GM19468 (cell line): ENCODE measurements around the gene PLEK2.
"Not testable (repeated sequence)": the region's sequence is repeated elsewhere in the genome, so short reads cannot be mapped to it uniquely, and the experiment has no call there.

Experiments
- ATAC-seq: cut with Tn5 transposase; IDR thresholded peaks from one replicate; pipeline ENCODE4 v1.9.1; 2021; ENCODE audit warnings: mild to moderate bottlenecking, moderate library complexity, moderate number of reproducible peaks; ENCODE audit not compliant: unreplicated experiment; ENCODE audit errors: extremely low read depth

PLEK2 gene

DNA sequence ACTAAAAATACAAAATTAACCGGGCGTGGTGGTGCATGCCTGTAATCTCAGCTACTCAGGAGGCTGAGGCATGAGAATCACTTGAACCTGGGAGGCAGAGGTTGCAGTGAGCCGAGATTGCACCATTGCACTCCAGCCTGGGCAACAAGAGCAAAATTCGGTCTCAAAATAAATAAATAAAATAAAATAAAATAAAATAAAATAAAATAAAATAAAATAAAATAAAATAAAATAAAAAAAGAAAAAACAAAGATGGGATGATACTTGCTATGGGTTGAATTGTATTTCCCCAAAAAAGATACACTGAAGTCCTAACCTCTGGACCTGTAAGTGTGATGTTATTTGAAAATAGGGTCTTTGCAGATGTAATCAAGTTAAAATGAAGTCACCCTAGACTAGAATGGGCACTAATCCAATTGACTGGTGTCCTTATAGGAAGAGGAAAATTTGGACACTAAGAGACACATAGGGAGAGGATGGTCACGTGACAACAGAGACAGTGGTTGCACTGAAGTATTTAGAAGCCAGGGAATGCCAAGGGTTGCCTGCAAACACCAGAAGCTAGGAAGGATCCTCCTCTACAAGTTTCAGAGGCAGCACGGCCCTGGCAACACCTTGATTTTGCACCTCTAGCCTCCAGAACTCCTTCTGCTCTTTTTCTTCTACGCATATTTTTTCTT lies 3.7 kb downstream of the PLEK2 start:
- not testable (repeated sequence) for ATAC-seq

DNA sequence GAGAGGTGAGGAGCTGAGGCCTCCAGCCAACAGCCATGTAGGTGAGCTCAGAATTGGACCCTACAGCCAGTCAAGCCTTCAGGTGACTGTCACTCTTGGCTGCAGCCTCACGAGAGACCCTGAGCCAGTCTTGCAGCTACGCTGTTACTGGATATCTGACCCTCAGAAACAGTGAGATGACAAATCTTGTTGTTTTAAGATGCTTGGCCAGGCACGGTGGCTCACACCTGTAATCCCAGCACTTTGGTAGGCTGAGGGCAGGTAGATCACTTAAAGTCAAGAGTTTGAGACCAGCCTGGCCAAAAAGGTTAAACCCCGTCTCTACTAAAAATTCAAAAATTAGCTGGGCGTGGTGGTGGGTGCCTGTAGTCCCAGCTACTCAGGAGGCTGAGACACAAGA lies 6.2 kb downstream of the PLEK2 start:
- ATAC-seq, result no peak

DNA sequence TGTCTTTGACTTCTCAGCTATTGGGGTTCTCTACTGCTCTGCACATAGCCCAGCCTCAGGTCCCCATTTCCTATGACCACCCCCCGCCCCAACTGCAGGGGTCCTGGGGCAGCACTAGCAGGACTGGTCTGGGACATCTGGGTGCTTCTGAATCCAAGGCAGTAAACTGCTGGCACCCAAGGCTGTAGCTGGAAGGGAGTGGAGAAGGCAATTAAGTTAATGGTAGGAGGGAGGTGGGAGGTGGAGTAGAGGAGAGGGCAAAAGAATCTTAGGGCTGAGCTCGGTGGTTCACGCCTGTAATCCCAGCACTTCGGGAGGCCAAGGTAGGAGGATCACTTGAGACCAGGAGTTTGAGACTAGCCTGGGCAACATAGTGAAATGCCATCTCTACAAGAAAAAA lies 11.5 kb downstream of the PLEK2 start:
- ATAC-seq, result no peak

DNA sequence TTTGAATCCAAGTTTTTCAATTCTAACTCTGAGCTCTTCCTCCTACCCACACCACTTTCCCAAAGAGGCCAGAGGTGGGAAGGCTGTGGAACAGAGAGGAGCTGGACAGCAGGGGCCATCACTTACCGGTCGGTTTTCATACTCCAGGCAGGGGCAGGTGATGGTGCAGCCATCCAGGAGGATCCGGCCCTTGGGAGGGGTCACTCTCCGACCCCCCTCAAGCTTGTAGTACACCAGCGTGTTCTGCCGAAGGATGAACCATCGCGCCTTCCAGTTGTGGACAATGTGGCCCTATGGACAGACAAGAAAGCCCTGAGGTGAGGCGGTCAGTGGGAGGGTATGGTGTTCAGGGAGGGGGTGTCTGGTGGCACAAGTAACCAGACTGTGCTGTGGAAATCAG lies 14.4 kb downstream of the PLEK2 start:
- ATAC-seq, result no peak

DNA sequence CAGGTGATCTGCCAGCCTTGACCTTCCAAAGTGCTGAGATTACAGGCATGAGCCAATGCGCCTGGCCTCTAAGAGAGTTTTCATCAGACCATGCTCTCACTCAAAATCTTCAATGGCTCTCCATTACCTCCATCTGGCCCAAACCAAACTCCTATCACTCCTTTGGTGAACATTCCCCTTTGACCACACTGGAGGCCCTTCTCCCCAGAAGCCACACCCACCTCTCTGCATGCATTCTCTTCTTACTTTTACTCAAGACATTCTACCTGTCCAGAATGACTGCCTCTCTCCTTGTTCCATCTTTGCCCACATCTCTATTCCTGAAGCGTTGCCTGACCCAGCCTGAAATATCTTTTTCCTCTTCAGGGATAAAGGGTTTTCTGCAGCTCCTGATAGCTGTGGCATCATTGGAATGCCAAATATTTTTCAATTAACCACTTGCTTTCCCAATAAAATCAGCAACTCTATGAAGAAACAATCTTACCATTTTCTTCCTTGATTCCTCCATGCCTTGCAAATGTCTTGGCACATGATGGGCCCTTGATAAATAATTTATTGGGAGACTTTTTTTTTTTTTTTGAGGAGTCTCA lies 15.5 kb downstream of the PLEK2 start:
- ATAC-seq, result no peak

DNA sequence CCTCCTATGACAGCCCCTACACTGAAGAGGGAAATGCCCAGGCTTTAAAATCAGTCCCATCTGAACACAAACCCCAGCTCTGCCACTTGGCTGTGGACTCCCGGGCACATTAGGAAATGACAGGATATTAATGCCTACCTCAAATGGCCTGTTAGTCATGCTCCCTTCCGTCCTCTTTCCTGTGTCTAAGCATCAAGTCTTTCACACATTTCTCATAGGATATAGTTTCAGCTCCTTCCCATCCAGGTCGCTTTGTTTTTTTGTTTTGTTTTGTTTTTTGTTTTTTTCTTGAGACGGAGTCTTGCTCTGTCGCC lies 16.1 kb downstream of the PLEK2 start:
- ATAC-seq, result no peak

DNA sequence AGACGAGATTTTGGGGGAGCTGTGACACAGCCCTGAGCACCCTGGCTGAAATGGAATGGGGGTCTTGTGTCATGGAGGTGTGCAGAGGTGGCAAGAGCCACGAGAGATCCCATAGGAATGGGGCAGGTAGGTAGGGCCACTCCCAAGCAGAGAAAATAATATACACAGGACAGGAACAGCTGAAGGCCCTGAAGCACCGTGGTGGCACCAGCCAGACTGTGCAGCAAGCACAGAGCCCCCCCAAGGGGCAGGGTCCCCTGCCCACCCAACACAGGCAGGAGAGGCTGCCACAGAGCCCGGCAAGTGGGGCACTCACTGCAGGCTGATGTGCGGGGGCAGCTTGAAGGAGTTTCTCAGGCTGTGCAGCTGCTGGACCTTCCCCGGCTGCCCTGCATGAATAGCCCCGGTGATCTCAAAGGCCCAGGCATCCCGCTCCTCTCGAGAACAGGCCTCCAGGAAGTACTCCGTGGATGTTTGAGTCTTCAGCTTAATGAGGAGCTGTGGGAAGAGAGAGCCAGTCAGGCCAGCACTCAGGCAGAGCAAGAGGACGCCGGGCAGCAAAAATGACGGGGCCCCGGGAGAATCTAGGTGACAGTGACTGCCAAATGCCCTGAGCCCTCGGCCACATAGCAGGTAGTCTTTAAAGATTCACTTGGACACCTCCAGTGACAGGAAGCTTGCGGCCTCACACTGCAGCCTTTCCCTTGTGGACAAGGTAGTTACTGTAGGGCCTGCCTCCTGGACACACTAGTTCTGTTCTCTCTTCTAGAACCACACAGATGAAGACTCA lies 16.7 kb downstream of the PLEK2 start:
- ATAC-seq, result no peak

DNA sequence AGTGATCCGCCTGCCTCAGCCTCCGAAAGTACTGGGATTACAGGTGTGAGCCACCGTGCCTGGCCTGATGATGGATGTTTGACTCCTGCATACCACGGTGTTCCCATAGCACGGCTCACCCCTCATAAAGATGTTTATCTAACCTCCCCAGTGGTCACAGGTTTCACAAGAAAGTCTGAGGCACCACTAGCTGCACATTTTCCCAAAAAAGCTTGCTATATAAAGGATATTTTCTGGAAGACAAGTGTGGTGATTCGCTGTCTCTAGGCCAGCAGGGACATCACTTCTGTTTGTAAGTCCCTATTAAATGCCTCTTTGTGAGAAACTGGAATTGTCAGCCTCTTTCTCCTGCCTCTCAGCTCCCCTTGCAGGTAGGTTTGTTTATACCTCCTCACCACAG lies 18.3 kb downstream of the PLEK2 start:
- ATAC-seq, result no peak

DNA sequence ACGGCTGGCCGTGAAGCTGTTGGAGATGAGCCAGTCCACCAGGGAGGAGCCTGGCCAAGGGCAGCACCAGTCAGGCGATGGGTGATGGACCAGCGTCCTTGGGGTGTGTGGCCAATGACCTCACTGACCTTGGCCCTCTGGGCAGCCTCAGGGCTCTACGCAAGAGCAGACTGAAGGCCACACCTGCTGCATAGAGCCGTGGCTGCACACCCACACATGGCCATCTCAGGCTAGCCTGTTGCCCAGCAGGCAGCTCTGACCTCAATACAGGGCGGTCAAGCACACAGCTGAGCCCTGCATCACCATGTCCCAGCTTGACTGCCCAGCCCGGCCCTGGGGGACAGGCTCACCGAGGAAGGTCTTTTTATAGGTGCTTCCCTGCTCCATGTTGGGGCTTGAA lies 19.2 kb downstream of the PLEK2 start:
- ATAC-seq, result no peak

DNA sequence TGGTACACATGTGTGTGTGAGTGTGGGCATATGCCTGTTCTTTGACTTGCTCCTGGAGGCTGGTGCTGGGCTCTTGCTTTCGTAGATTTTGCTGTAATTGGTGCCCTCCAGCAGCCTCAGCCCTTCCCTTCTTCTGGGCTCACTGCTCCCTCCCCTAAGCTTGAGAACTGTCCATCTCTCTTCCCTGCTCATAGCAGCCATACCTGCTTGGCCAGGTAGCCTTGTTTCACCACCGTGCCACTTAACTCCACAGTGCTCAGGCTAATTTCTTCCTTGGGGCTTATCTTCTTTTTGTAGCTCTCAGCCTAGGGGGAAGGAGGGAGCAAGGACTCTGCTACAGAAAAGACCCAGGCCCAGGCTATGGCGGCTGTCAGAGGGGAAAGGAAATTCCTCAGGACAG lies 19.8 kb downstream of the PLEK2 start:
- ATAC-seq, result no peak

DNA sequence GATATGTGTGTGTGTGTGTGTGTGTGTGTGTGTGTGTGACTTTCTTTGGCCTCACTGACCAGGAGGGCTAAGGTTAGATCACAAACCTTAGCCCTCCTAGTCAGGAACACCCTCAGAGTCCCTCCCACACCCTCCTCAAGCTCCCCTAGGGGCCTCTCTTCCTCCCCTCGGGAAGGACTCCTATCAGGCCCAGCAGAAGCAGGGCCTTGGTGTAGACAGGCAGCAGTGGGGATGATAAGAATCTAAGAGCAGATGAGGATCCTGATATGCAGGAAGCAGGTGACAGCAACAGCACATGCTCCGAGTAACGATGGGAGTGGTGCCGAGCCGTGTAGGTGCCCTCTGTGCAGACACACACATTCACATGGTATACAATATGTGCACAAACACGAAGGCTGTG lies 20.7 kb downstream of the PLEK2 start:
- ATAC-seq, result no peak

DNA sequence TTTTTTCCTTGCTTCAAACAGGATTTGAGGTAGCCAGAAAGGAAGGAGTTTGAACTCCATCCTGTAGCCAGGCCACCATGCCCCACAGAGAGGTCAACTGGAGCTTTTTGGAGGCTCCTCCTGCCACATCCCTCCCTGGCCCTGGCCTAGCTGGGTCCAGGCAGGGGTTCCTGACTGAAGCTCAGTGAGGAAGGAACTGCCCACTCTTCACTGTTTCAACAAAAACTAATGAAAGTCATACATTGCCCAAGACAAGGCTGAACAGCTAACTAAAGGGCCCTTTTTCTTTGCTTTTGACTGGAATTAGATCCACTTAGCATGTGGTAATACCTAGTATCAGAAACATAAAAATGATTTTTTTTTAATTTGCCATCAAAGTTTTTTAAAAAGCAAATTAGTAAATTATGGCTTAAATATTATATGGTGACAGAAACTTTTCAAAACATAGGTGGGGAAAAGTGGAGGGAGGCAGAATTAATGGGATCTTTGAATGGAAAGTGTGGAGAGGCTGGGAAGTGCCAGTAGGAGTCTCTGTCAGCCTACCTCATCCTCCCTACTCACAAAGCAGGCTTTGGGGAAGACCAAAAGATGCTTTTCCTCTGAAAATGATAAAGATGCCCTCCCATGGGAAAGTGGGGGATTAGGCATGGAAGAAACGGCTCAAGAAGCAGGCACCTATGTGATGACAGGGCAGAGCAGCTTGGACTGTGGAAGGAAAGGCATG lies 22.0 kb downstream of the PLEK2 start:
- no peak for ATAC-seq

DNA sequence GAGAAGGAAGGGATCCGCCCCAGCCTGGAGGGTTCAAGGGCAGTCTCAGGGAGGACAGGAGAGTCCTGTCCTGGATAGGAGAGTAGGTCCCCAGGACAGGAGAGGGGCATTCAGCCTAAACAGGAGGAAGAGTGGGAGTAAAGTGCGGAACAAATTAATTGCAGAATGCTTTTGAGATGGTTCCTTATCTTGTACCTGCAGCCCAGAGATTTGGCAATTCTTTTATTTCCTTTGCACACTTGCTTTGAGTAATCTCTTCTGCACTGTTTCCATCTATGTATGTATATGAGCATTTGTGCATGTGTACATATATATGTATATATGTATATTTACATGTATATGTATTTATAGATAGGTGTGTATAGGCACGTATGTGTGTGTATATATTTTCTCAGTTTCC lies 22.7 kb downstream of the PLEK2 start:
- no peak for ATAC-seq

DNA sequence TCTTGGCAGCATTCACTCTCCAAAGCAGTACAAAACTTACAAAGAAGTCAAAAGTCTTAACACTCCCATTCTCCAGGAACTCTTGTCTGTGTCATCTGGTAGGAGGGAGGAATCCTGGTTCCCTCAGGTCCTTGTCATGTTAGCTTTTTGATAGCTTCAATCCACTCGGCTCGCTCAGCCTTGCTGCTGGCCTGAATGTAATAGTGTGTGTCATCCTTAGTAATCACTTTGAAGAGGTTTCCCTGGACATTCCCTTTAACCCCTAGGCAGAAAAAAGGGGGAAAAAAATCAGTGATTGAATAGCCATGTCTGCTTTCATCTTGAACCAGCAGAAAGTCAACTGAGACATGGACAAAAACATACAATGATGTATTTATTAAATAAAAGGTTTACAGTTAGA lies 24.8 kb downstream of the PLEK2 start:
- no peak for ATAC-seq

DNA sequence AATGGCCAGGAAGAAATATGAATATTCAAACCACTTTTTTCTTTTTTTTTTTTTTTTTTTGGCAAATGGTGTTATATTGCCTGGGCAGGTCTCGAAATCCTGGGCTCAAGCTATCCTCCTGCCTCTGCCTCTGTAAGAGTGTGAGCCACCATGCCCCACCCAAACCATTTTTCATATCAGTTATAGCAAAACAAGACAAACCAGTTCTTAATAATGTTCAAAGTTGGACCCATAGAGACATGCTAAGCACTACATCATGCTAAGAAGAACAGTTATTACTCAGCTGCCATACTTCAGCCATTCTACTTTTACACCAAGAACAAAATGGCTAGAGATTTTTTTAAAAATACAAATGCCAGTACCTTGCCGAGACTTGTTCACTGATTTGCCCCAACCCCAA lies 26.3 kb downstream of the PLEK2 start:
- no peak for ATAC-seq

DNA sequence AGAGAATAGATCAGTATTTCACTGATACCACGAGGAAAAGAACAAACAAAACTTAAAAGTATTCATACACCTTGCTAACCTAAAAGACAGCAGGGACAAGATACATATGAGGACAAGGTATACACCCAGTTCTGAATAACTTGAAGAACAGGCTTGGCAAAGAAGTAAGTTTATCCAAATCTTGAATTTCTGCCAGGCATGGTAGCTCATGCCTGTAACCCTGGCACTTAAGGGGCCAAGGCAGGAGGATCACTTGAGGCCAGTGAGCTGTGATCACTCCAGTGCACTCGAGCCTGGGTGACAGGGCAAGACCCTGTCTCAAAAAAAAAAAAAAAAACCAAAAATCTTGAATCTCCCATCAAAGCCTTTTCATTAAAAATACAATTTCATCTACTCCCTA lies 26.8 kb downstream of the PLEK2 start:
- ATAC-seq, result no peak

DNA sequence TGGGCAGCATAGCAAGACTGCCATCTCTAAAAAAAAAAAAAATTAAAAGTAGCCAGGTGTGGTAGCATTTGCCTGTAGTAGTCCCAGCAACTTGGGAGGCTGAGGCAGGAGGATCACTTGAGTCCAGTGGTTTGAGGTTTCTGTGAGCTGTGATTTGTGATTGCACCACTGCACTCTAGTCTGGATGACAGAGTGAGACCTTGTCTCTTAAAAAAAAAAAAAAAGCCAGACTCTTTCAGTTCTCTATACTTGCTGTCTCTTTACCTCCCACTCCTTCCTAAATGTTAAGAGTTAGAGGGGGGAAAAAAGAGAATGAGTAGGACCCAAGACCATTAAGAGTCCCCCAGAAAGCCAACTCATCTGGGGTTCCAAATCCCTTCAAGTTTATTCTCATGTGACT lies 34.0 kb downstream of the PLEK2 start:
- ATAC-seq, result no peak

DNA sequence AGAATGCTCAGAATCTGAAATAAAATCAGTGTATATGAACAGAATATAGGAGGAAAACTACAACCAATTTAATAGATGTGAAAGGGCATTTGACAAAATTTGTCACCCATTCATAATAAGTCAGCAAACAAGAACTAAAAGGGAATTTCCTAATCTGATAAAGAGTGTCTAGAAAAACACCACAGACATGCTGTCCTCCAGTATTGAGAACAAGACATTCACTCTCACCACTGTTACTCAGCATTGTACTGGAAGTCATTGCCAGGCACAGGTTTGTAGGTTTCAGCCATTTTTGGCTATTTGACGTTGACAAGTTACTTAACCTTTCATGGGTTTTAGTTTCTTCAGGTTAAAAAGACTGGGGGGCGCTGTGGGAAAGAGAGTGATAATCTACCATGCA lies 38.6 kb downstream of the PLEK2 start:
- no peak for ATAC-seq

DNA sequence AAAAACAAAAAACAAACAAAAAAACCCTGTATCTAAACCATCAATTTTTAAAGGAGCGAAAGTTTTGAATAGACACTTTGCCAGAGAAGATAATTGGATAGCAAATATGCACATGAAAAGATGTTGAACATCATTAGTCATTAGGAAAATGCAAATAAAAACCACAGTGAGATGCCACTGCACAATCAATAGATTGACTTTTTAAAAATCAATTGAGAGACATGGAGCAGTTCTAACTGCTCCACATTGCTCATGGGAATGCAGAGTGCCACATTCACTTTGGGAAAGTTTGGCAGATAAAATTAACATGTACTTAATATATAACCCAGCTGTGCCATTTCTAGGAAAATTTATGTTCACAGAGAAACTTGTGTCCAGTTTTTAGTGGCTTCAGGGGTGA lies 39.1 kb downstream of the PLEK2 start:
- no peak for ATAC-seq

DNA sequence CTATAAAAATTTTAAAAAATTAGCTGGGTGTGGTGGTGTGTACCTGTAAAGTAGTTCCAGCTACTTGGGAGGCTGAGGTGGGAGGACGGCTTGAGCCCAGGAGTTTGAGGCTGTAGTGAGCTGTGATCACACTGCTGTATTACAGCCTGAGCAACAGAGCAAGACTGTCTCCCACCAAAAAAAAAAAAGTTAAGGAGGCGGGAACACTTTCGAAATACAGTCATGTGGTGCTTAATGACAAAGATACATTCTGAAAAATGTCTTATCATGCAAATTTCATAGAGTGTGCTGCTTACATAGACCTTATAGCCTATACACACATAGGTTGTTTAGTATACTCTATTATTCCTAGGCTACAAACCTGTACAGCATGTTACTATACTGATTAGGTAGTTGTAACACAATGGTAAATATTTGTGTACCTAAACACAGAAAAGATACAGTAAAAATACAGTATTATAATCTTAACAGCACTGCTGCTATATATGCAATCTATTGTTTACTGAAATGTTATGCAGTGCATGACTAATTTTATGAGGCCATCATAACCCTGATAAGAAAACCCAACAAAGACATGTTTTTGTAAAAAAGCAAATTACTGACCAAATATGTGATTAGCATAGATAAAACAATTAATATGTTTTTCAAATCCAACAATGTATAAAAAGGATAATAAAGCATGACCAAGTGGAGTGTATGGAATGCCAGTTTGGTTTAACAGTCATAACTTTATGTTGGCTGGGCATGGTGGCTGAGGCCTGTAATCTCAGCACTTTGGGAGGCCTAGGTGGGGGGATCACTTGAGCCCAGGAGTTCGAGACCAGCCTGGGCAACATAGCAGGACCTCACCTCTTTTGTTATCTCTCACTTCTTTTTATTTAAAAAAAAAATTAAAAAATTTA lies 40.5 kb downstream of the PLEK2 start:
- ATAC-seq, result no peak
